SK-MEL-5 (cell line): ENCODE measurements around the gene STAM. TPM values are rescaled to one million over a fixed set of nuclear protein-coding genes. Genes with fewer than 3 reads are reported as not detected.
"Not testable (repeated sequence)": the region's sequence is repeated elsewhere in the genome, so short reads cannot be mapped to it uniquely, and the experiment has no call there.

ENCODE experiments used
- DNase-seq: peaks from one replicate; pipeline ENCODE4 v3.0.0-alpha.2; 2016; ENCODE audit warnings: low read depth, low spot score
- in situ Hi-C: cut with HindIII; loops from 2 replicates; pipeline ENCODE4 v1.10.0; 2016; ENCODE audit warnings: low sequenced_read_pairs, high pct_unique_total_duplicates, low pct_unique_long_range_greater_than_20kb
- total RNA-seq: library from RNA; depleted of rRNA; stranded (reverse); fragments of >200 nt; shearing (Covaris generic); gene quantifications from 2 replicates; pipeline ENCODE4 v1.2.3, GENCODE V29; 2014

The STAM gene
- total RNA-seq, 1 experiment from 2014 or later = 17.3 TPM

GRCh38 chr10:17693009-17693408, 49.1 kb downstream of the STAM start:
- in situ Hi-C loops = no loop called here
- DNase-seq = no peak

GRCh38 chr10:17698696-17699095, 54.7 kb downstream of the STAM start:
- in situ Hi-C loops = no loop called here
- no peak for DNase-seq

GRCh38 chr10:17701301-17701700, 57.4 kb downstream of the STAM start:
- in situ Hi-C loops = no loop called here
- DNase-seq = no peak

- no peak for DNase-seq
- in situ Hi-C loops = no loop called here
Measured at GRCh38 chr10:17703706-17704105, 59.8 kb downstream of the STAM start.

GRCh38 chr10:17708821-17709220, 64.9 kb downstream of the STAM start:
- DNase-seq = no peak
- in situ Hi-C loops = no loop called here

- in situ Hi-C loops = no loop called here
- no peak for DNase-seq
Measured at GRCh38 chr10:17709492-17709891, 65.5 kb downstream of the STAM start.

GRCh38 chr10:17710181-17710580, 66.2 kb downstream of the STAM start:
- in situ Hi-C loops = no loop called here
- DNase-seq = no peak

GRCh38 chr10:17712053-17712452, 68.1 kb downstream of the STAM start:
- DNase-seq = no peak
- in situ Hi-C loops = no loop called here

GRCh38 chr10:17712717-17713471, 68.9 kb downstream of the STAM start:
- DNase-seq = no peak
- in situ Hi-C loops = no loop called here

GRCh38 chr10:17713758-17714157, 69.8 kb downstream of the STAM start:
- in situ Hi-C loops = no loop called here

GRCh38 chr10:17716161-17716560, 72.2 kb downstream of the STAM start:
- in situ Hi-C loops = no loop called here
- DNase-seq = no peak

More at GRCh38 chr10:17713758-17714157, 69.8 kb downstream of the STAM start:
- no peak for DNase-seq

- in situ Hi-C loops, DNase-seq: not testable (repeated sequence)
Measured at GRCh38 chr10:17722317-17723014, 78.5 kb downstream of the STAM start.

- no peak for DNase-seq
- in situ Hi-C loops = no loop called here
Measured at GRCh38 chr10:17725703-17726102, 81.8 kb downstream of the STAM start.

- in situ Hi-C loops = no loop called here
- DNase-seq = no peak
Measured at GRCh38 chr10:17729630-17730029, 85.7 kb downstream of the STAM start.

GRCh38 chr10:17730667-17731066, 86.7 kb downstream of the STAM start:
- DNase-seq = no peak
- in situ Hi-C loops = no loop called here

- in situ Hi-C loops = no loop called here
- DNase-seq = no peak
Measured at GRCh38 chr10:17731331-17732020, 87.5 kb downstream of the STAM start.

- DNase-seq = no peak
- in situ Hi-C loops = no loop called here
Measured at GRCh38 chr10:17733620-17734019, 89.7 kb downstream of the STAM start.

- no peak for DNase-seq
- in situ Hi-C loops = no loop called here
Measured at GRCh38 chr10:17734432-17735080, 90.6 kb downstream of the STAM start.
